Raji (cell line): Measurements from ENCODE around the gene DAPK1.

Experiments
- POLR2A ChIP-seq: IDR thresholded peaks from 2 replicates; pipeline ENCODE4 v1.6.1; 2011; ENCODE audit warnings: low read depth, low read length, control low read depth; ENCODE audit not compliant: insufficient read depth

Gene DAPK1

GRCh38 chr9:87505869-87506678 lies 8.4 kb downstream of the DAPK1 start:
- no peak for TF ChIP-seq POLR2A

DNA sequence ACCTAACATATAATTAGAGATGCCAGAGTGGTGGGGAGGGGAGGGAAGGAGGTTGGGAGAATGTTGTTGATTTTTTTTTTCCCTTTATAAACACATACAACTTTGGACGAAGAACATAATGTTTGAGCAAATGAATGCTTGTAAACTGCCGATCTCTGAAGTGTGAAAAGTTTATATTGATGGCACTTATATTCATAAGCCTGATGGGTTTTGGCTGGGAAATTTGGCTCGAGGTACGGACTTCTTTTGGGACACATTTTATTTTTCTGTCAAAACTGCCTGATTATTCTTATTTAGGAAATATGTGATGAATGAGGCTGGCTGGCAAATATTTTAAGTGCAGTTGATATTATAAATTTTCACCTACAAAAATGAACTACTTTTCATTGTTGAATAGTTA lies 9.9 kb downstream of the DAPK1 start:
- TF ChIP-seq POLR2A = no peak

DNA sequence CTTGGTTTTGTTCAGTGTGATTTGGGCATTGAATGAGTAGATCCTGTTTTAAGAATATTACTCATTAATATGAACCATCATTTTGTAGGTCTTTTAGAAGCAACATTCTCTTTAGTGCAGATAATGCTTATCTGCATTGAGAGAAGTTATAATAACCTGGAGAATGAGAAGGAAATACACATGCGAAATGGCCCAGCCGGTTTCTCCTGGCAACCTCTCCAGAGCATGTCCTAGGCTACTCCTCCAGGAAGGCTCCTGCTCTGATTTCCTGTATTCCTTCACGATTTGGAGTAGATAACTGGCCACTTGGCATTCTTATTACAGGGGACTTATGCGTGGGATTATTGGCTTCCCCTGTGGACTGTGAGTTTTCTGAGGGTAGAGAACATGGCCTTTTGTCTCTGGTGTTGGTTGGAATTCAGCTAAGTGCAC lies 12.6 kb downstream of the DAPK1 start:
- no peak for TF ChIP-seq POLR2A

- TF ChIP-seq POLR2A = no peak
These were observed 14.6 kb downstream of the DAPK1 start for GRCh38 chr9:87512311-87512710.

DNA sequence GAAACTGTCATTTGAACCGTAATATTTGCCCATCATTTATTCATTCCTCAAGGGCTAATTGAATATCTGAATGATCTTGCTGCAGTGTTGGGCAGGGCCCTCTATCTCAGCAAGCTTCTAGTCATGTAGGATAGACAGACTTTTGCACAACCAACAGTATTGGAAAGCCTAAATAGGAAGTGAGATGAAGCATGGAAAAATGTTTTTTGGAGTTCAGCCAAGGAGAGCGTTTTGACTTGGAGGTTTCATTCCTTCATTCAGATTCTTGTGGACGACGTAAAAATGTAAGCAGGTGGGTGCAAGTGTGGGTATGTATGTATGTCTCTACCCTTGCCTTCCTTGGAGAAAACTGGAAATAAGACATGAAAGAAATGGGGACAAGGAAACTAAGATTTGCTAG lies 15.5 kb downstream of the DAPK1 start:
- TF ChIP-seq POLR2A = no peak

DNA sequence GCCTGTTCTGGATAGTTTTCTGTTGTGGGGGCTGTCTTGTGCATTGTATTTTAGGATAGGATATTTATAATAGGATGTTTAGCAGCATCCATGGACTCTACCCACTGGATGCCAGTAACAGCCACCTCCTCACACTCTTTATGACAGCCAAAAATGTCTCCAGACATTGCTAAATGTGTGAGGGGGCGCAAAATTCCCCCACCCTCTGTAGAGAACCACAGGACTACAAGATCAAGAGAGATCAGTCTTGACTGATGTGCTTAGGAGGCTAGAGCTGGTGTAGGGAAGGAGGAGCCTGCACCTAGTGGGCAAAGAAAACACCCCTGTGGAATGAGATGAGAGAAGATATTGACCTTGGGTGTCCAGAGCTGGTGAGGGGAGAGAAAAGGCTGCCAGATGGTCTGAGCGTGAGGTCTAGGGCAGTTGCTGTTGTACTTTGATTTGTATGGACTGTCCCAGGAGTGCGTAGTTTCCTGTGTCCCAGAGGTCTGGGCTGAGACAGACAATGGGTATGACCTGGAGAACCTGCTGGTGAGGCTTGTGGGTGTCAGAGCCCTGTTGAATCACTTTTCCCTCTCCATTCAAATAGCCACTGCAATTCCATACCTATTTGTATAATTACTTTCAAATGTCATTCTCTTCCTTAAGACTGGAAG lies 16.3 kb downstream of the DAPK1 start:
- no peak for TF ChIP-seq POLR2A

DNA sequence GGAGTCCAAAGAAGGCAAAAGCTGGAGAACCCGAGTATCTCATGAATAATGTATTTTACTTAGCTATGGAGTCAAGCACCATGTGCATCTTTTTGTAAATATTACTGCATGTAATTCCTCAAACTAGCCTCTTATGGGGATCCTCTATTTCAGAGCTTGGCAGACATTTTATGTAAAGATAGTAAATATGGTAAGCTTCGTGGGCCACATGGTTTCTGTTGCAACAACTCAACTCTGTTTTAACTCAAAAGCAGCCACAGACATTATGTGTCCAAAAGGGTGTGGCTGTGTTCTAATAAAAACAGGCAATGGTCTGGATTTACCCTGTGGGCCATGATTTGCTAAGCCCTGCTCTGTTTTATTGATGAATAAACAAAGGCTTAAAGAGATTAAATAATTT lies 17.3 kb downstream of the DAPK1 start:
- no peak for TF ChIP-seq POLR2A

- TF ChIP-seq POLR2A = no peak
These were observed 18.0 kb downstream of the DAPK1 start for GRCh38 chr9:87515588-87516221.

- TF ChIP-seq POLR2A = no peak
These were observed 18.7 kb downstream of the DAPK1 start for GRCh38 chr9:87516222-87516925.

DNA sequence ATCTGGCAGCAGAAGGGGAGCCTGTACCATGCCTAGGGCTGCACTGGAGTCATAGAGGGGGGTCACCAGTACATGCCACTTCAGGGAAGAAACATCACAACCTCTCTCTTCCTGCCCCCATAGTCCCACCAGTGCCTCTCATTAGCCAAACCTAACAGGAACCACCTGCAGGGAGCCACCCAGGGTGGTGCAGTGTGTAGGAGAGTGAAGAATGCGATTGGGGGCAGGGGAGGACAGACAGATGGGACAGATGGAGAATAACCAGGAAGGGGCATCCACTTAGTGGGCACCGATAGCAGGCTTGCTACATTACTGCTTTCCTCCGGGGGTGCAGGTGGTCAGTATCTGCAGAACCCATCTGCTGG lies 19.2 kb downstream of the DAPK1 start:
- no peak for TF ChIP-seq POLR2A

GRCh38 chr9:87517732-87518131 lies 20.1 kb downstream of the DAPK1 start:
- no peak for TF ChIP-seq POLR2A

DNA sequence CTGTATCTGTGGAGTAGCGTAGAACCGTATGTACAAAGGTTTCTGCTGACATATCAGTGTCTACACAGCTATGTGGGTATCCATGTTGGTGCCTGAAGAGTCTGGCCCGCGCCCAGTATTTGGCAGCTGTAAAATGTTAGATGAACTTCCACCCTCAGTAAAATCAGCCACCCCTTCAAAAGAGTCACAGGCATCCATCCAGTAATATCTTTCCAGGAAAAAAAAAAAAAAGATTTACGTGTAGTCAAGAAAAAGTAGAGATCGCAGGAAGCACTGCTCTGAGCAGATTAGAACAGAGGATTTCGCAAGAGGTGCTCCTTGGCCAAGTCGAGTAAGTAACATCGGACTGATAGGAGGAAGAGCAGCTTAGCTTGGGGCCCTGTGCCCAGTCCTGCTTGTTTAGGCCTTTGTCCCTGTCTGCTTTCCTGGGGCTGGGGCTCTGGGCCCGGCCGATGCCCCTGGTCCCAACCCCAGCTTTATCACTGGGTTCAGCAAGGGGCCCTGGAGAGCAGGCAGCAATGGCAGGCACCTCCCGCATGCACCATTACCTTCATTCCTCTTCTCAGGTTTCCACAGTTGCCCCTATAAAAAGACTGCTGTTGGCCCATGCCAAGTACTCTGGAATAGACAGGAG lies 21.2 kb downstream of the DAPK1 start:
- no peak for TF ChIP-seq POLR2A

GRCh38 chr9:87519461-87519860 lies 21.8 kb downstream of the DAPK1 start:
- TF ChIP-seq POLR2A = no peak

GRCh38 chr9:87520172-87520683 lies 22.6 kb downstream of the DAPK1 start:
- TF ChIP-seq POLR2A = no peak

DNA sequence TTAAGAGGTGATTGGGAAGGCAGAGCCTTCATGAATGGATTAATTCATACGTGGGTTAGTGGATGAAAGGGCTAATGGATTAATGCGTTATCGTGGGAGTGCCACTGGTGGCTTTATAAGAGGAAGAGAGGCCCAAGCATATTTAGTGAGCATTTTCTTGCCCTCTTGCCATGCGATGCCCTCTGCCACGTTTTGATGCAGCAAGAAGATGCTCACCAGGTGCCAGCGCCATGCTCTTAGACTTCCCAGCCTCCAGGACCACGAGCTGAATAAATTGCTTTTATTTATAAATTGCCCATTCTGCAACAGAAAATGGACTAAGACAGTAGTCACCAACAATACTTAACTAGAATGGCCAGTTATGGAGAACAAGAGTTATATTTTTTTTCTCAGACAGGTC lies 24.2 kb downstream of the DAPK1 start:
- no peak for TF ChIP-seq POLR2A
